PC-3 (cell line): Measurements from ENCODE around the gene BMAL2. TPM values are rescaled to one million over a fixed set of nuclear protein-coding genes. Genes with fewer than 3 reads are reported as not detected.

Experiments
- ATAC-seq: fragments of 200-7000 bp; cut with Tn5 transposase; 2 replicates; pipeline ENCODE4 v1.9.1; 2020; ENCODE audit warnings: mild to moderate bottlenecking, moderate library complexity
- BruUV-seq: library from RNA; stranded (reverse); fragments of 400-500 nt; replicated peaks from 2 replicates; lab custom pipeline; 2021; lab: Mats Ljungman, UMichigan
- CTCF ChIA-PET: fragments of 300-600 bp; sonication (Branson Sonifier 250); formaldehyde crosslinking; loops from one replicate; lab custom pipeline; 2022; ENCODE audit warnings: antibody characterized with exemption; lab: Charles Lee
- POLR2A ChIA-PET: fragments of 300-600 bp; sonication (Branson Sonifier 250); formaldehyde crosslinking; loops from one replicate; lab custom pipeline; 2022; ENCODE audit warnings: antibody characterized with exemption; ENCODE audit not compliant: unreplicated experiment; lab: Charles Lee
- DNase-seq: peaks from one replicate; pipeline ENCODE4 v3.0.0-alpha.2; 2015
- H2AFZ ChIP-seq: fragments of 300-600 bp; sonication (generic); 2 replicates; pipeline ENCODE4 v1.6.0; 2016; ENCODE audit warnings: antibody characterized with exemption, low read length
- H3F3A ChIP-seq: fragments of 300-600 bp; sonication (generic); one replicate; pipeline ENCODE4 v1.6.0; 2017; ENCODE audit warnings: antibody characterized with exemption, low read length, control low read depth, mild to moderate bottlenecking; ENCODE audit not compliant: unreplicated experiment
- H3K27ac ChIP-seq: fragments of 300-600 bp; sonication (generic); 2 replicates; pipeline ENCODE4 v1.5.1; 2016; ENCODE audit warnings: mild to moderate bottlenecking, low read length
- H3K27me3 ChIP-seq: fragments of 300-600 bp; sonication (generic); 2 replicates; pipeline ENCODE4 v1.6.1; 2016; ENCODE audit warnings: low read length, mixed read lengths
- H3K36me3 ChIP-seq: fragments of 300-600 bp; sonication (generic); 2 replicates; pipeline ENCODE4 v1.6.1; 2016; ENCODE audit warnings: low read depth, mixed run types, low read length, mixed read lengths
- H3K4me1 ChIP-seq: fragments of 300-600 bp; sonication (generic); 2 replicates; pipeline ENCODE4 v1.5.1; 2016; ENCODE audit warnings: low read length; ENCODE audit not compliant: insufficient read depth
- H3K4me2 ChIP-seq: fragments of 300-600 bp; sonication (generic); 2 replicates; pipeline ENCODE4 v1.6.0; 2016; ENCODE audit warnings: low read length
- H3K4me3 ChIP-seq: fragments of 300-600 bp; sonication (generic); 2 replicates; pipeline ENCODE4 v1.5.1; 2016; ENCODE audit warnings: mild to moderate bottlenecking, low read length, mixed read lengths
- H3K79me2 ChIP-seq: fragments of 300-600 bp; sonication (generic); 2 replicates; pipeline ENCODE4 v1.6.1; 2017; ENCODE audit warnings: low read length, mixed read lengths
- H3K9ac ChIP-seq: fragments of 300-600 bp; sonication (generic); 2 replicates; pipeline ENCODE4 v1.6.0; 2016; ENCODE audit warnings: mild to moderate bottlenecking, low read length
- H3K9me2 ChIP-seq: fragments of 300-600 bp; sonication (generic); replicated peaks from 2 replicates; pipeline ENCODE4 v1.6.1; 2016; ENCODE audit warnings: mixed run types, low read length, mixed read lengths
- H3K9me3 ChIP-seq: fragments of 300-600 bp; sonication (generic); 2 replicates; pipeline ENCODE4 v1.6.1; 2016; ENCODE audit warnings: low read length, mixed read lengths
- H4K20me1 ChIP-seq: fragments of 300-600 bp; sonication (generic); 2 replicates; pipeline ENCODE4 v1.6.1; 2016; ENCODE audit warnings: low read length, mixed read lengths
- EZH2 ChIP-seq: fragments of 300-600 bp; sonication (generic); IDR thresholded peaks from one replicate; pipeline ENCODE4 v1.6.1; 2017; ENCODE audit warnings: antibody characterized with exemption, mild to moderate bottlenecking, low read length; ENCODE audit not compliant: unreplicated experiment
- EZH2phosphoT487 ChIP-seq: fragments of 300-600 bp; sonication (generic); IDR thresholded peaks from 2 replicates; pipeline ENCODE4 v1.6.1; 2018; ENCODE audit warnings: mild to moderate bottlenecking, antibody characterized with exemption, low read length, borderline replicate concordance
- intact Hi-C: fragments of 100-400 bp; cut with micrococcal nuclease; formaldehyde crosslinking; loops from 2 replicates; pipeline ENCODE4 v1.9.0; 2023
- total RNA-seq: library from RNA; depleted of rRNA; stranded (reverse); fragments of >200 nt; gene quantifications from 2 replicates; pipeline ENCODE4 v1.2.3, GENCODE V29; 2014
- TF ChIP-seq, protein P1 (sequence below): fragments of 300-600 bp; sonication (generic); conservative IDR thresholded peaks from 2 replicates; pipeline ENCODE4 v1.5.1; 2017; ENCODE audit warnings: antibody characterized with exemption, low read depth, mild to moderate bottlenecking, low read length

Gene BMAL2
- total RNA-seq, 1 experiment from 2014 or later: 137 TPM

DNA sequence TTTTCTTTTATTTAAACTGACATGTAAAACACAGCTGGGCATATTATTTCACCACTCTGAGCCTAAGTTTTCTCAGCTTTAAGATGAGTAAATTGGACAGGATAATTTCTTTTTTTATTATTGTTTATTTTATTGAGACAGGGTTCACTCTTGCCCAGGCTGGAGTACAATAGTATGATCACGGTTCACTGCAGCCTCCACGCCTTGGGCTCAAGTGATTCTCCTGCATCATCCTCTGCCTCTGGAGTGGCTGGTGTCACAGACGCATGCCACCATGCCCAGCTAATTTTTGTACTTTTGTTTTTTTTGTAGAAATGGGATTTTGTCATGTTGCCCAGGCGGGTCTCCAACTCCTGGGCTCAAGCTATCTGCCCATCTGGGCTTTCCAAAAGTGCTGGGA, 12.7 kb downstream of the BMAL2 start:
- TF ChIP-seq EZH2phosphoT487 (no peak), EZH2 (no peak)
- TF ChIP-seq, protein P1, sequence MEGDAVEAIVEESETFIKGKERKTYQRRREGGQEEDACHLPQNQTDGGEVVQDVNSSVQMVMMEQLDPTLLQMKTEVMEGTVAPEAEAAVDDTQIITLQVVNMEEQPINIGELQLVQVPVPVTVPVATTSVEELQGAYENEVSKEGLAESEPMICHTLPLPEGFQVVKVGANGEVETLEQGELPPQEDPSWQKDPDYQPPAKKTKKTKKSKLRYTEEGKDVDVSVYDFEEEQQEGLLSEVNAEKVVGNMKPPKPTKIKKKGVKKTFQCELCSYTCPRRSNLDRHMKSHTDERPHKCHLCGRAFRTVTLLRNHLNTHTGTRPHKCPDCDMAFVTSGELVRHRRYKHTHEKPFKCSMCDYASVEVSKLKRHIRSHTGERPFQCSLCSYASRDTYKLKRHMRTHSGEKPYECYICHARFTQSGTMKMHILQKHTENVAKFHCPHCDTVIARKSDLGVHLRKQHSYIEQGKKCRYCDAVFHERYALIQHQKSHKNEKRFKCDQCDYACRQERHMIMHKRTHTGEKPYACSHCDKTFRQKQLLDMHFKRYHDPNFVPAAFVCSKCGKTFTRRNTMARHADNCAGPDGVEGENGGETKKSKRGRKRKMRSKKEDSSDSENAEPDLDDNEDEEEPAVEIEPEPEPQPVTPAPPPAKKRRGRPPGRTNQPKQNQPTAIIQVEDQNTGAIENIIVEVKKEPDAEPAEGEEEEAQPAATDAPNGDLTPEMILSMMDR: no peak
- Histone ChIP-seq H3K79me2 (peaks cover 92% of the 10 kb centered on the region), H3K9me3 (no peaks in the 10 kb centered on the region), H3K4me2 (peak overlapping the region; percentile 85), H3F3A (peaks cover 34% of the 10 kb centered on the region), H3K4me1 (peaks cover 80% of the 10 kb centered on the region), H4K20me1 (peaks cover 3% of the 10 kb centered on the region; the same call in 1 of the 2 replicates), H3K9me2 (no peaks in the 10 kb centered on the region), H3K27ac (peak overlapping the region; percentile 93), H3K4me3 (no peak overlapping the region), H2AFZ (no peak overlapping the region), H3K36me3 (peaks cover 27% of the 10 kb centered on the region; the same call in 1 of the 2 replicates), H3K27me3 (no peaks in the 10 kb centered on the region), H3K9ac (peak overlapping the region; percentile 70)
- intact Hi-C loops: no loop called here
- no peak for ATAC-seq
- ChIA-PET POLR2A (interaction anchor here (0.7 kb wide), 1 partner anchor 38 kb away, joined by 4 read pairs; no protein-coding TSS in a partner anchor), CTCF (interaction anchor here (0.7 kb wide), 1 partner anchor 14 kb away, joined by 4 read pairs; no protein-coding TSS in a partner anchor)
- peak; percentile 18 for DNase-seq
- no TSS peak for BruUV-seq

DNA sequence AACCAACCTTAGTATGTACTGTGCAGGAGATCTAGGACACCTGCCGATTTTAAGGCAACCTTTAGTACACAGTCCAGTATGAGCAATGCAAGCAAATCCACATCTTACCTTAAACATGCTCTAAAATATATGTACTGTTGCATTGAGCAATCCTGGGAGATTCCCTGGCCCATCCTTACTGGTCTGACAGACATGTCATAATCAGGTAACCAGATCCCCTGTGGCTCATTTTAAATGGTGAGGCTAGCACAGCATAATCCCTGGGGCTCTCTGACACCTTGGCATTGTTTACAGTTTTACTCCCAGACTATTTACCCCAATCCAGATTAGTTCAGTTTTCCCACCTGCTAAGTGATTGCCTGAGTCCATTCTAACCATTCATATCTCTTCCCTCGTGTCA, 15.1 kb downstream of the BMAL2 start:
- peaks cover 90% of the 10 kb centered on the region for H3K79me2 ChIP-seq
- DNase-seq (peak; percentile 84), ATAC-seq (no peak)
- H4K20me1 ChIP-seq: peaks cover 3% of the 10 kb centered on the region; the same call in 1 of the 2 replicates
- H3K9me2 ChIP-seq: no peaks in the 10 kb centered on the region
- CTCF ChIA-PET: no interaction called here
- no peak overlapping the region for H2AFZ ChIP-seq
- H3K4me2 ChIP-seq: peak overlapping the region; percentile 3; the same call in 1 of the 2 replicates
- H3K4me3 ChIP-seq: no peak overlapping the region
- no peak for TF ChIP-seq EZH2
- POLR2A ChIA-PET: no interaction called here
- no peak overlapping the region for H3K9ac ChIP-seq
- no TSS peak for BruUV-seq
- no peaks in the 10 kb centered on the region for H3K9me3 ChIP-seq
- H3K4me1 ChIP-seq: peaks cover 55% of the 10 kb centered on the region
- peaks cover 19% of the 10 kb centered on the region for H3F3A ChIP-seq
- no peaks in the 10 kb centered on the region for H3K27me3 ChIP-seq
- peak overlapping the region; percentile 30 for H3K27ac ChIP-seq
- intact Hi-C loops: no loop called here
- peaks cover 24% of the 10 kb centered on the region; the same call in 1 of the 2 replicates for H3K36me3 ChIP-seq

DNA sequence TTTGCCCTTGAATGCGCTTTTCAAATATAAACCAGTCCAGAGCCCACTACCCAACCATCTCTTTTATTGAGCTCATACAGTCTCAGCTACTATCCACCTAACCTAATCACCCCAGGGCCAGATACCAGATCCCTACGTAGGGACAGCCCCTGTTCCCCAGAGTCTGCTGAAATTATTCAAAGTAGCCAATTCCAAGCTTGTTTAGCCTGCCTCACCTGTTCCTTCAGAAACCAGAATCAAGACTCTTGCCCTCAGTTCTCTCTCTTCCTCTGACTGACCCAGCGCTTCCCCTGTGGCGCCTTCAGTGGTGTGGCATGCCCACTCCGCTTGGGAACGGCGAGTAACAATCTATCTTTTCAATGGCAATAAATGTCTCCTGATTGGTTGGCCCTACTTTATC, 18.8 kb downstream of the BMAL2 start:
- Histone ChIP-seq H3K9me2 (no peaks in the 10 kb centered on the region), H3K79me2 (peaks cover 97% of the 10 kb centered on the region), H3K4me2 (no peak overlapping the region), H3K27ac (no peak overlapping the region), H3K9ac (no peak overlapping the region), H3F3A (no peaks in the 10 kb centered on the region), H2AFZ (no peak overlapping the region), H3K4me1 (peaks cover 23% of the 10 kb centered on the region), H3K9me3 (no peaks in the 10 kb centered on the region), H3K36me3 (peaks cover 29% of the 10 kb centered on the region; the same call in 1 of the 2 replicates), H4K20me1 (peaks cover 8% of the 10 kb centered on the region), H3K27me3 (no peaks in the 10 kb centered on the region), H3K4me3 (no peak overlapping the region)
- ChIA-PET POLR2A (no interaction called here), CTCF (no interaction called here)
- TF ChIP-seq, protein P1: no peak
- TF ChIP-seq EZH2phosphoT487: no peak
- TF ChIP-seq EZH2: no peak
- no TSS peak for BruUV-seq
- intact Hi-C loops: no loop called here
- DNase-seq: no peak
- no peak for ATAC-seq
